Renal pelvis (tissue), 12 donors: Measurements from ENCODE around the gene TAS1R3. TPM values are rescaled to one million over a fixed set of nuclear protein-coding genes. Genes with fewer than 3 reads are reported as not detected.

Experiments used
- DNase-seq: peaks from one replicate; pipeline ENCODE4 v3.0.0-alpha.2; 2013
- long read RNA-seq, 16 experiments: transcript quantifications; one replicate each; lab custom pipeline, GENCODE V29; 2026
- polyA plus RNA-seq, 3 donors: library from polyadenylated mRNA; unstranded; fragments of 120-200 nt; gene quantifications; one replicate each; pipeline ENCODE4 v1.2.1, GENCODE V29; 2013; ENCODE audit not compliant: insufficient read length in 3 of 3

Gene TAS1R3
- polyA plus RNA-seq: under 1 TPM; 0.39 to 0.57 (median 0.49) TPM
- long read RNA-seq, donor 1: 0 reads
- long read RNA-seq, donor 2: 0 reads
- long read RNA-seq, donor 3: 0 reads
- long read RNA-seq, donor 4: 0 reads
- long read RNA-seq, donor 5: 0 reads
- long read RNA-seq, donor 6, partial matches to known transcripts: 51 of 51 reads
- long read RNA-seq, donor 6, other reads (novel, unspliced or antisense): 0 of 51 reads
- long read RNA-seq, donor 7, partial matches to known transcripts: 21 of 54 reads
- long read RNA-seq, donor 7, other reads (novel, unspliced or antisense): 33 of 54 reads
- long read RNA-seq, donor 8: 0 reads
- long read RNA-seq, donor 9: 0 reads
- long read RNA-seq, donor 10: 0 reads
- long read RNA-seq, donor 11, partial matches to known transcripts: 28 of 41 reads
- long read RNA-seq, donor 11, other reads (novel, unspliced or antisense): 13 of 41 reads
- long read RNA-seq, donor 12, partial matches to known transcripts: 64 of 64 reads
- long read RNA-seq, donor 12, other reads (novel, unspliced or antisense): 0 of 64 reads
- long read RNA-seq, donor 13: 0 reads
- long read RNA-seq, donor 14: 0 reads
- long read RNA-seq, donor 15: 0 reads
- long read RNA-seq, donor 16: 0 reads

DNA sequence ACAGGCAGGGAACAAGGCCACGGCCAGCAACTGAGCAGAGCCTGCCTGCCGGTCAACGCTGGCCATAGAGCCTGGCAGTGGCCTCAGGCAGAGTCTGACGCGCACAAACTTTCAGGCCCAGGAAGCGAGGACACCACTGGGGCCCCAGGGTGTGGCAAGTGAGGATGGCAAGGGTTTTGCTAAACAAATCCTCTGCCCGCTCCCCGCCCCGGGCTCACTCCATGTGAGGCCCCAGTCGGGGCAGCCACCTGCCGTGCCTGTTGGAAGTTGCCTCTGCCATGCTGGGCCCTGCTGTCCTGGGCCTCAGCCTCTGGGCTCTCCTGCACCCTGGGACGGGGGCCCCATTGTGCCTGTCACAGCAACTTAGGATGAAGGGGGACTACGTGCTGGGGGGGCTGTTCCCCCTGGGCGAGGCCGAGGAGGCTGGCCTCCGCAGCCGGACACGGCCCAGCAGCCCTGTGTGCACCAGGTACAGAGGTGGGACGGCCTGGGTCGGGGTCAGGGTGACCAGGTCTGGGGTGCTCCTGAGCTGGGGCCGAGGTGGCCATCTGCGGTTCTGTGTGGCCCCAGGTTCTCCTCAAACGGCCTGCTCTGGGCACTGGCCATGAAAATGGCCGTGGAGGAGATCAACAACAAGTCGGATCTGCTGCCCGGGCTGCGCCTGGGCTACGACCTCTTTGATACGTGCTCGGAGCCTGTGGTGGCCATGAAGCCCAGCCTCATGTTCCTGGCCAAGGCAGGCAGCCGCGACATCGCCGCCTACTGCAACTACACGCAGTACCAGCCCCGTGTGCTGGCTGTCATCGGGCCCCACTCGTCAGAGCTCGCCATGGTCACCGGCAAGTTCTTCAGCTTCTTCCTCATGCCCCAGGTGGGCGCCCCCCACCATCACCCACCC is at the start of gene TAS1R3:
Gene TAS1R3, plus strand, starts transcription at position 213 of the 898 bp plus-strand sequence. Its CDS starts 66 bp downstream, at position 279.
- DNase-seq: no peak

DNA sequence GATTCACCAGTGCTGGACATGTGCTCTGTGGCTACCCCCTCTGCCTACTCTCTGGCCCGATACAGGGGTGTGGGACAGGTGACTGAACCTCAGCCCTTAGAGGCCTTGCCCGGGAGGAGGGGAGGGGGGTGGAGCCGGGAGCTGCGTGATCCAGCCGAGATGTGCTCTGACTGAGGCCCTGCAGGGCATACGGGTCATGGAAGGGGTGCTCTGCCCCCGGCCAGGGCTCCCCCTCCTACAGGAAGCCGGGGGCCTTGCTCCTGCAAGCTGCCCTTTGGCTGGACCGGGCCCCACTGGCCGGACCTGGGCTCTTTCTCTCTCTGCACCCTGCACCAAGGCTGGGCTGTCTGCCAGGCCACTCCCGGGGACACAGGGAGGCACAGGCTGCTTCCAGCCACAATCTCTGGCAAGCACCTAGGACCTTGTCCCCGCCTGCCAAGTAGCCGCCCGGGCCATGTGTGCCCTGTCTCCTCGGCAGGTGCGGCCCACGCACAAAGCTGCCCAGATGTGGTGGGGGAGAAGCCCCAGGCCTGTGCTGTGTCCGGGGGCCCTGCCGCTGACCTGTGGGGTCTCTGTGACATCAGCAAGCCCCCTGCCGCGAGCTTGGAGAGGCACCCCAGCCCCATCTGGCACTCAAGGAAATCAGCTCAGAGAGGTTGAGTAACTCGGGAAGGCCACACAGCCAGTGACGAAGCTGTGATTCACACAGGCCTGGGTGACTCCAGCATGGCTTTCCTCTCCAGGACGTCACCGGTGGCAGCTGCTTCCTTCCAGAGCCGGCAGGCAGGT is 49.4 kb upstream of the TAS1R3 start:
- DNase-seq: no peak

DNA sequence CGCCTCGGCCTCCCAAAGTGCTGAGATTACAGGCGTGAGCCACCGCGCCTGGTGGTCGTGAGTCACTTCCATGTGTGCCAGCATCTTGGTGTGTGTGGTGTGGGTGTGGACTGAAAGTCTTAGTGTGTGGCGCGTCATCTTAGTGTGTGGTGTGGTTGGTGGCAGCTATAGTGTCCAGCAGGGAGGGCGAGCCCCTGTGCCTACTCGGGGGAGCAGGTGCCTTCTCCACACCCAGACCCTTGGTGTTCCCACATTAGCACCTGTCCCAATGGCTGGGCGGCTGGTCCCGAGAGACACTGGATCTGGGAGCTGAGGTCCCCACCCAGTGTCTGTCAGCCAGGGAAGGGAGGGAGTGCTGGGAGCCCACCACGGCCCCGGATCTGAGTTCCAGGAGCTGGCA is 48.1 kb upstream of the TAS1R3 start:
- DNase-seq: no peak

DNA sequence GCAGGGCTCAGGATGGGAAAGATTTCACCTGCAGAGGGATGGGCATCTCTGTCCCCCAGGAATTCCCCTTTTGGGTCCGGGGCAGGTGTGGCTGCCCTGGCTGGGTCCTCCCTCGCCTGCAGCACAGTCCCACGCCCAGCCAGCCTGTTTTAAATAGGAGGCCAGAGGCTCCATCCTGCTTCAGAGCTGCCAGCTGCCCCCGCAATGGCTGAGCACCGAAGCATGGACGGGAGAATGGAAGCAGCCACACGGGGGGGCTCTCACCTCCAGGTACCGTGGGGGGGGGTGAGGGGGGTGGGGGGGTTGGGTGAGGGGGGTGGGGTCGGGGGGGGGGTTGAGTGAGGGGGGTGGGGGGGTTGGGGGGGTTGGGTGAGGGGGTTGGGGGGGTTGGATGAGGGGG is 47.3 kb upstream of the TAS1R3 start:
- DNase-seq: peak; percentile 55

DNA sequence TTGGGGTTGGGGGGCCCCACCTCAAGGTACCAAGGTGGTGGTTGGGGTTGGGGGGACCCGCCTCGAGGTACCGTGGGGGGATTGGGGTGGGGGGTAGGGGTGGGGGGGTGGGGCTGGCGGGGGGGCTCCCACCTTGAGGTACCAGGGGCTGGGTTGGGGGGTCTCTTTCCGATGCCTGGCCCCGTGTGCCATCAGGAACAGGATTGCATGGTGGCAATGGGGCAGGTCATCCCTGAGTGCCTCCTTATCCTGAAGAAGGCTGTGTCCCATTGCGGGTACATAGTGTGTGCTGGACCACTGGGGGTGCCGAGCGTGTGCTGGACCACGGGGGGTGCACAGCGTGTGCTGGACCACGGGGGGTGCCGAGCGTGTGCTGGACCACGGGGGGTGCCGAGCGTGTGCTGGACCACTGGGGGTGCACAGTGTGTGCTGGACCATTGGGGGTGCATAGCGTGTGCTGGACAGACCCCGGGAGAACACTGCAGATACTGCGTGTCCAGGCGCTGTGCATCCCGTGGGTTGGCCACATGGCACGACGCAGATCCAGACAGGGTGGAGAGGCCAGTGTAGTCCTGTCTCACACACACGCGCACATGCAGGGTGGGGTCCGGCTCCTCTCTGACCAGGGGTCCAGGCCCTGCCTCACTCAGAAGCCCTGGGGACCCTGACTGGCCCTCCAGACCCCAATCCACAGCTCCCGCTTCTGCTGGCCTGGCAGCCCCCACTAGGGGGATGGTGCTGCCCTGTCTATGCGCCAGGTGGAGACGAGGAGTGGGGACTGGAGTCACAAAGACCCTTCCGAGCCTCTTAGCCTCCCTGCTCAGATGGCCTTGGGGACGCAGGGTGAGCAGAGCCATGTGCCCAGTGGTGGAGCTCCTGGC is 46.6 kb upstream of the TAS1R3 start:
- DNase-seq: no peak

DNA sequence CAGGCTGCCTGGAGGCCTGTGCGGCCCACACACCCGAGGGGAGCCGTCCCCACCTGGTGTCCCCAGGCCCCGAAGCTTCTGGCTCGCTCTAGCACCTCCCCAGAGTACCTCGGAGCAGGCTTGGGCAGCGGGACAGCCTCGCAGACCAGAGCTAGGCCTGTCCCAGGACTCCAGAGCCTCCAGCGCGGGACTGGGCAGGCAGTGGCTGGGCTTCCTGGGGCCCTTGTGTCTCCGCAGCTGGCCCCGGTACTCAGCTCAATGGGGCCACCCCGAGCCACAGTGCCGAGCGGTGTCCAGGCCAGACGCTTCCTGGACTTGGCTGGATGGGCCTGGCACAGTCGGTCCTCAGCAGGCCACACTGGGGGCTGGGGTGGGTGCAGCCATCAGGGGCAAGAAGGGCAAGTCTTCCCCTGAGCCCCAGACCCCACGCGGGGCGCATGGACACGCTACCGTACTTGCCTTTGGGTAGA is 45.9 kb upstream of the TAS1R3 start:
- no peak for DNase-seq

DNA sequence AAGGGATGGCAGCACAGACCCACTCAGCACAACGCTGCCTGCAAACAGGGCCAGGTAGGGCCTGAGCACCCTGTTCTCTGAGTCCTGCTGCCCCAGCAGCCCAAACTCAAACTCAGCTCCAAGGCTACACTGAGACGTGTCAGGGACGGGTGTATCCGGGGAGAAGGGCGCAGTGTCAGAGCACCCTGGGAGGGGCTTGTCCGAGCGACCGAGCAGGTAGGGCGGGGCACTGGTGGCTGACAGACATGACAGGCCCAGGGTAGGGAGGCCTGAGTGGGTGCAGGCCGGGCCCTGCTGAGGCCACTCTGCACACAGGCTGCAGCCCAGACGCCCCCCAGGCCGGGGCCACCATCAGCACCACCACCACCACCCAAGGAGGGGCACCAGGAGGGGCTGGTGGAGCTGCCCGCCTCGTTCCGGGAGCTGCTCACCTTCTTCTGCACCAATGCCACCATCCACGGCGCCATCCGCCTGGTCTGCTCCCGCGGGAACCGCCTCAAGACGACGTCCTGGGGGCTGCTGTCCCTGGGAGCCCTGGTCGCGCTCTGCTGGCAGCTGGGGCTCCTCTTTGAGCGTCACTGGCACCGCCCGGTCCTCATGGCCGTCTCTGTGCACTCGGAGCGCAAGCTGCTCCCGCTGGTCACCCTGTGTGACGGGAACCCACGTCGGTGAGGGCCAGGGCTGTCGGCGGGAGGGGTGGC is 45.3 kb upstream of the TAS1R3 start:
- DNase-seq: no peak

DNA sequence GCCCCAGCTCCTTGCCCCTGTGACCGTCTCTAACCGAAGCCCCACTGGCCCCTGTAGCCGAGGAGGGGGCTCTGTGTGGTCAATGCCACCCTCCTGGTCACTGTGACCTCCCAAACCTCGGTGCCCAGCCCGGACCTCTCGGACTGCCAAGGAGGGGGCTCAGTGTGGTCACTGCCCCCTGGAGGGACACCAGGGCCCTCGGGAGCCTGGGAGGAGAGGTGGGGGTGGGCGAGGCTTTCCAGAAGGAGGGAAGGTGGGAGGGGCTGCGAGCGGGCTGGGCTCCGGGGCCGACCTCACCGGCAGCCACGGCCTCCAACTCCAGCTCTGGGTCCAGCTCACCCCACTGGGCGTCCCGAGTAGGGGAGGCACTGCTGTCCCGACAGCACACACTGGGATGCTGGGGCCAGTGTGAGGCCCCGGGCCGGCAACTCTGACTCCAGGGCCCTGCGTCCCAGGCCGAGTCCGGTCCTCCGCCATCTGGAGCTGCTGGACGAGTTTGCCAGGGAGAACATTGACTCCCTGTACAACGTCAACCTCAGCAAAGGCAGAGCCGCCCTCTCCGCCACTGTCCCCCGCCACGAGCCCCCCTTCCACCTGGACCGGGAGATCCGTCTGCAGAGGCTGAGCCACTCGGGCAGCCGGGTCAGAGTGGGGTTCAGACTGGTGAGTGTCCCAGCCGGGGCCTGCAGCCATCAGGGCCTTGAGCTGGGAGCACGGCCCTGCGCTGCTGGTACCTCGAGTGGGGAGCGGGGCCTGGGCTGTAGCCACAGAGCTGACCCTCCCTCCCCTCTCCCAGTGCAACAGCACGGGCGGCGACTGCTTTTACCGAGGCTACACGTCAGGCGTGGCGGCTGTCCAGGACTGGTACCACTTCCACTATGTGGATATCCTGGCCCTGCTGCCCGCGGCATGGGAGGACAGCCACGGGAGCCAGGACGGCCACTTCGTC is 44.5 kb upstream of the TAS1R3 start:
- DNase-seq: no peak

DNA sequence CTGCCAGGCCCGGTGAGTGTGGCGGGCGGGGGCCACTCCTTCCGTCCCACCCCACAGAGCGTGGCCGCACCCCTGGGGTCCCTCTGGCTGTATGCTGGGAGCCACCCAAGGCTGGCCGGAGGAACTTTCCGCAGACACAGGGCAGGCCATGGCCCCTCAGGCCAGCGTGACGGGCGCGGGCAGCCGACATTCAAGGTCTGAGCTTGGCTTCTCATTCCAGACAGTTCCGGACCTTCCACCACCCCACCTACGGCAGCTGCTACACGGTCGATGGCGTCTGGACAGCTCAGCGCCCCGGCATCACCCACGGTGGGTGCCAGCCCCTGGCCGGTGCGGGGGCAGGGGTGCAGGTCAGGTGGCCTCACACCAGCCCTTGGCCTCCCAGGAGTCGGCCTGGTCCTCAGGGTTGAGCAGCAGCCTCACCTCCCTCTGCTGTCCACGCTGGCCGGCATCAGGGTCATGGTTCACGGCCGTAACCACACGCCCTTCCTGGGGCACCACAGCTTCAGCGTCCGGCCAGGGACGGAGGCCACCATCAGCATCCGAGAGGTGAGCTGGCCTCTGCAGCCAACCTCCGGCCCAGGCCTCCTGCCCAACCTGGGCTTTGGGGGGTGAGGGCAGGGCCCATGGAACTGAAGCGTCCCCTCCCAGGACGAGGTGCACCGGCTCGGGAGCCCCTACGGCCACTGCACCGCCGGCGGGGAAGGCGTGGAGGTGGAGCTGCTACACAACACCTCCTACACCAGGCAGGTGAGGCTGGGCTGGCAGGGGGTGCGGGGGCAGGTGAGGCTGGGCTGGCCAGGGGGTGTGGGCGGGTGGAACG is 43.6 kb upstream of the TAS1R3 start:
- DNase-seq: no peak

DNA sequence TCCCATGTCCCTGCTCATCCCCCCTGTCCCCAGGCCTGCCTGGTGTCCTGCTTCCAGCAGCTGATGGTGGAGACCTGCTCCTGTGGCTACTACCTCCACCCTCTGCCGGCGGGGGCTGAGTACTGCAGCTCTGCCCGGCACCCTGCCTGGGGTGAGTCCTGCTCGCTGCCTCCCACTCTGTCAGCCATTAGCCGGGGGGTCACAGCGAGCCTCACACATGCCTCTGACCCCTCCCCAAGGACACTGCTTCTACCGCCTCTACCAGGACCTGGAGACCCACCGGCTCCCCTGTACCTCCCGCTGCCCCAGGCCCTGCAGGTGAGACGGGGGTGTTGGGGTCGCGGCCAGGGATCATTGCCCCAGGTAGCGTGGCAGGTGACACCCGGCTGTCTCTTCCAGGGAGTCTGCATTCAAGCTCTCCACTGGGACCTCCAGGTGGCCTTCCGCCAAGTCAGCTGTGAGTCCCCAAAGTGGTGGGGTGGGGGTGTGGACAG is 40.8 kb upstream of the TAS1R3 start:
- no peak for DNase-seq

DNA sequence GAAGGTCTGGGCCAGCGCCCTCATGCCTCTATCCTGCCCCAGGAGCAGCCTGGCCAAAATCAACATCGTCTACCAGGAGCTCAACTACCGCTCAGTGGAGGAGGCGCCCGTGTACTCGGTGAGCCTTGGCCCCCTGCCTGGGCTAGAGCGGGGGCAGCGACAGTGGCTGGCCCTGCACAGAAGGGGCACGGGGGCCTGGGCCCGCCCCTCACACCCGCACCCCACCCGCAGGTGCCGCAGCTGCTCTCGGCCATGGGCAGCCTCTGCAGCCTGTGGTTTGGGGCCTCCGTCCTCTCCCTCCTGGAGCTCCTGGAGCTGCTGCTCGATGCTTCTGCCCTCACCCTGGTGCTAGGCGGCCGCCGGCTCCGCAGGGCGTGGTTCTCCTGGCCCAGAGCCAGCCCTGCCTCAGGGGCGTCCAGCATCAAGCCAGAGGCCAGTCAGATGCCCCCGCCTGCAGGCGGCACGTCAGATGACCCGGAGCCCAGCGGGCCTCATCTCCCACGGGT is 40.0 kb upstream of the TAS1R3 start:
- no peak for DNase-seq

DNA sequence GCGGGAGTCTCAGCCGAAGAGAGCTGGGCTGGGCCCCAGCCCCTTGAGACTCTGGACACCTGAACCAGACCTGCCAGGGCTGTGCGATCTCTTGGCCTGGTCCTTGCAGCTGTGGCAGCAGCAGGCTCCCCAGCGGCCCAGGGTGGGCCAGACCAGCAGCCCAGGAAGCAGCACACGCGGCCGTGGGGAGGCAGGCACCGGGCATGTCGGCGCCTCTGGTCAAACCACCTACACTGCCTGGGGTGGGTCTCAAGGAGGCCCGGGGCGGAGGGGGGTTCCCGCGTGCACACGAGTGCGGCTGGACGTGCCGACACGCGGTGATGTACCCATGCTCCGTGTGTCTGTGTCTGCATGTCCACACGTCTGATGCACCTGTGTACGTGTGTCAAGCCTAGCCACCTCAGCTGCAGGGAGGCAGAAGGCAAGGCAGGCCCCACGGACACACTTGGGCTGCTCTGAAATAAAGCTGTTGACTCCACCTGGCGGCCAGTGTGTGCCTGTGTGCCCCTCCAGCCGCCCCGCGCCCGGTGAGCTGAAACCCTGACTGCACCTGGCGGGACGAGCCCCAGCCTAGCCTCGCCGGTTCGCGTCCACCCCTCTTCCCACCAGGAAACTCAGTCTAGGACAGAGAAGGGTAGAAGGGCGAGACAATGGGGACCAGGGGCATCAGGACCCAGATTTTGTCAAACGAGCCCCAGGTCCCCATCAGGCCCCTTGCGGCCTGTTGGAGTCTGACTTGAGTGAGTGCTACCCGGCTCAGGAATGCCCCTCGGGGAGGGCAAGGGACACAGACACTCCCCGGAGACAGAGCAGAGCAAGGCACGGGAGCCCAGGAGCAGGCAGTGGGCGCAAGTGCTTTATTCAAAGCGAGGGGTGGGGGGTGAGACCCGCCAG is 39.3 kb upstream of the TAS1R3 start:
- DNase-seq: peak; percentile 77

DNA sequence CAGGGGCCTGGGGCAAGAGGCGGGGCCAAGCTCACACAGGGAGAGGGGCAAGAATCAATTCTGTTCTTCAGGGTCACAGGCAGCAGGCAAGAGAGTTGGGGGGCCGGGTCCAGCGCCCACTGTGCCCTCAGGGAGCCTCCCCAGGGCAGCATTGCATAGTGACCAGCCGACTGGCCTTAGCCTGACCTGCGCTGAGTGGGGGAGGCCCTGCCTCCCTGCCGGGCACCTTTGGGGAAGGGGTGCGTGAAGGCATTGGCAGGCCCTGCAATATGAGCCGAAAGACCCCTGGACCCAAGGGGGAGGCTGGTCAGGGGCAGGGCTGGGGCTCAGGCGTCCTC is 38.7 kb upstream of the TAS1R3 start:
- DNase-seq: no peak

DNA sequence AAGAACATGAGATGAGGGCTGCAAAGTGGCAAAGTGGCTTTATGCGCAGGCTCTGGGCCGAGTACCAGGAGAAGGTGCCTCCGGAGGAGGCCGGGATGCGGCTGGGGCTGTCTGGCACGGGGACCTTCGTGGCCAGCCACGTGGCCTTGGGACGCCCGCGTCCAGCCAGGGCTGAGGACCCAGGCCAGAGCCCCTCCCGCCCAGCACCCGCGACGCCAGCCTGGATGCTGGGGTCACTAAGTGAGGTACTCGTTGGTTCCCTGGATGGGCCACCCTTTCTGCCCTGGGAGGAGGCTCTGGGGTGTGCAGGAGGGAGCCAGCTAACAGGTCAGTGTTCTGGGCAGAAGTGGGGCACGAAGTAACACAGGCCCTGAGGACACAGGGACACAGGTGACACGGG is 38.2 kb upstream of the TAS1R3 start:
- DNase-seq: no peak

DNA sequence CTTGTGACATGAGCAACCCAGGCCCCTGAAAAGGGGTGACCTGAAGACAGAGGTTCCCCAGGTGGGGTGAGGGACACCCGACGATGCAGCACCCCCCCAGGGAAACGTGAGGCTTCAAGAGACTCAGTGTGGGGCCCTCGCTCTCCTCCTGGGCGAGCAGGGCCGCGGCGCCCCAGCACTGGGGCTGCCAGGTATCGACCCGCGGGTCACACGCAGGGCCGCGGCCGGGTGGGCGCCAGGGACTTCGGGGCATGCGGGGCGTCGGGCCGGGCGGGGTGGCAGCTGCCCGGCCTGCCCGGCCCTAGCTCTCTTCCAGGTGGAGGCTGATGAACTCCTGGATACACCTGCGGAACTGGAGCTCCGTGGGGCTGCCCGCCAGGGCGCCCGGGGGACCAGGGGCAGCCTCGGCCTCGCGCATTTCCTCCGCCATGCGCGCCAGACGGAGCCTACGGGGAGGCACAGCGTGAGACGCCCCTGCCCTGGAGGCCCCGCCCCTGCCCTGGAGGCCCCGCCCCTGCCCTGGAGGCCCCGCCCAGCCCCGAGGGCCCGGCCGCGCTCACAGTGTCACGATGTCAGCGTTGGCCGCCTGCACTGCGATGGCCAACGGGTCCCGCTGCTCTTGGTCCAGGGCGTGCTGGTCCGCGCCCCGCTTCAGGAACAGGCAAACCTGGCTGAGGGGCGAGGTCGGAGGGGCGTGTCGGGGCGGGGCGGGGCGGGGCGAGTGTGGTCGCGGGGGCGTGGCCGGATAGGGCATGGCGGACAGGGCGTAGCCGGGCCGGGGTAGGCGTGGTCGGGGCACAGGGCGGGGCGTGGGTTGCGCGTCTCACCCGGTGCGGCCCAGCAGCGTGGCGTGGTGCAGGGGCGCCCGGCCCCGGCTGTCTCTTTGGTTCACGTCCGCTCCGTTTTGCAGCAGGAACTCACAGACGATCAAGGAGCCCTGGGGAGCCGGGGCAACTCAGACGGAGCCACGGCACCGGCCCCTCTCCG is 37.5 kb upstream of the TAS1R3 start:
- no peak for DNase-seq
